Stimulated activated CD8-positive, alpha-beta memory T cell treated with anti-CD3 and anti-CD28 coated beads, Interleukin-15, amount 100 ng/mL, for 1 hour (primary cell): ENCODE measurements around the gene LDB1.

Experiments
- DNase-seq: peaks from one replicate; pipeline ENCODE4 v3.0.0-alpha.2; 2020; ENCODE audit warnings: low read depth

Gene LDB1

DNA sequence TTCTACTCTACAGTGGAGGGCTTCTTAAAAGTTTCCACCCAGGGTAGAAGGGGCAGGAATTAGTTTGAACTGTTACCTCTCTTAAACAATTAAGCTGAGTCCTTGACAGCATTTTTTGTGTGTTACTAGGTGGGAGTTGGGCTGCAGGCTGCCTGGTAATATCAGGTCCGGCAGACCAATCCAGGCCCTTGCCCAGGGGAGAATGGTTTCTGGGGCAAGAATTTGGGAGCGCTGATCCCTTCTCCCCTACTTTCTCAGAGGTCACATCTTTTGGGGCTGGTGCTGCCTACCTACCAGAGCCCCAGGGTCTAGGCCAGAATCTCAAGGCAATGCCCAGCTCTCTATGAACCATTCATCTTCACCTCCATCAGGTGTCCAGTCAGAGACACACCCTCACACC lies 14.2 kb upstream of the LDB1 start:
- DNase-seq, result no peak

DNA sequence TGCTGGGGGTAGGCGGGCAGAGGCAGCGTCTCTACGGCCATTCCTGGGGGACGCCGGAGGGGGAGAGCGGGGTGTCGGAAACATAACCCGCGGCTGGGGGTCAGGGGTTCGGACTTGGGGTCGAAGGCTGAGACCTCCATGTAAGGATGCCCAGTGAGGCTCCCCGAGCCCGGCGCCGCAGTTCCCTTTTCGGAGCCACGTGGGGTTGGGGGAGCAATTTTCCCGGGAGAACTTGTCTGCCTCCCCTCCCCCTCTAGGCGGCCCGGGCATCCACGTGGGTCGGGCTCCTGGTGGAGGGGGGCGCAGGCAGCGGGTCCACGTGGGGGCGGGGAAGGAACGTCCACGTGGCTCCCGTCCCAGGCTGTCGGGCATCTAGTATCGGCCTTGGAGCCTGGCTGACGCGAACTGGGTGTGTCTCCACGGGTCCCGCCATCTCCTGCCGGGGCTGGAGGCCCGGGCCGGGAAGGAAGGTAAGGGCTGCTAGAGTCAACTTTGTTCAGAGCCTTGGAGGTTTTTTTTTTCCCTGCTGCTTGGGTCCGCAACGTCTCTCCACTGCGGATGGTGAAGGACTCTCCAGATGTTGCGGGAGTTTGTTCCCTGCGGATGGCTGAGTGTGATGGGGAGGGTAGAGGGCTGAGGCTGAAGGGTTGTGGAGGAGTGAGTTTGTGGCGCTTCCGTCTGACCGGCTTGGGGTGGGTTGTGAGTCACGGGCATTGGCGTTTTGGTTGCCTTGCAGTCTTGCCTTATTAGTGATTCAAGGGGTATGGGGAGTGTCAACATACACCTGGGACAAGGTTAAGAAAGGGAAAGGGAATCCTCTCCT lies 13.4 kb upstream of the LDB1 start:
- no peak for DNase-seq

DNA sequence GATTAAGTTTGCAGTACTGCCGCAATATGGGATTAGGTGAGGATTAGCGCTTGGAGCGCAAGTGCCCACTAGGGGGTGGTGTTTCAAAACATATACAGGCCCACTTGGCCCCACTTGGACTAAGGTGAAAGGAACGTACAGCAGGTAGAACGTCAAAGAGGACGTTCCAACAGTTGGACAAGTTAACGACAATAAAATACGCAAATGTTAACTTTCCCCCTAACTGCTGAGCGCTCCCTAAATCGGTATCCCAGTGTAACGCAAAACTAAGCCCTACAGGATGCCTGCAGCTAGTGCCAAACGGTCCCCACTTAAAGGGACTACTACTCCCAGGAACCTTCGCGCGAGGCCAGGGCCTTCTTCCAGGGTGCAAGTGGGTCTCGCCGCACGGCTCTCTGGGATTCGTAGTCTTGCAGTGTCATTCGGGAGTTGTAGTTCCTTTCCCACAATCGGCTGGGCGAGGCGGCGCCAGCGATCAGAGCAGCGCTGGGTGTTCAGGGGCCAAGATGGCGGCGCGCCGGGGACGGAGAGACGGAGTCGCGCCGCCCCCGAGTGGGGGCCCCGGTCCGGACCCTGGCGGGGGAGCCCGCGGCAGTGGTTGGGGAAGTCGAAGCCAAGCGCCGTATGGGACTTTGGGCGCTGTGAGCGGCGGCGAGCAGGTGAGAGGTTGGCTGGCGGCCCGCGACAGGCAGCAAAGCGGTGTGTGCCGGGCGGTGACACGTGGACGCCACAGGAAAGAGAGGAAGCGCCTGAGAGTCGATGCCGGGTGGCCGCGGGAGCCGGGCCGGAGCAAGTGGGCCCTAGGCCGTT lies 12.6 kb upstream of the LDB1 start, which contains the start of gene PPRC1:
Gene PPRC1 (plus strand): TSS at position 478 of the 810 bp plus-strand sequence. CDS start 29 bp downstream, at position 507.
- DNase-seq, result peak; percentile 95

DNA sequence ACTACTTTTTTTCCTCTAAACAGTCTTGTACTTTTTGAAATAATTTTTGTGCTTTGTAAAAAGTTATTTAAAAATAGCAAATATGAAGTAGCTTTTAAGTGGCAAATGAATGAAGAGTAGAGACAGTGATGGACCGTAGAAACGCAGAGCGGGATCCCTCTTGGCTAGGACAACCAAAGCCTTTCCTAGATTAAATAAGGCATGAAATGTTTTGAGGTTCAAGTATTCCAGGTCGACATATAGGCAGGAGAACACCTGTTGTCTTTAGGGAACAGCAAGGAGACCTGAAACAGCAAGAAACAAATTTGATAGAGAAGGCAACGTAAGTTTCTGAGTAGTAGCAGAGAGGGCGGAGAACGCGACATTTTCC lies 12.0 kb upstream of the LDB1 start:
- no peak for DNase-seq

DNA sequence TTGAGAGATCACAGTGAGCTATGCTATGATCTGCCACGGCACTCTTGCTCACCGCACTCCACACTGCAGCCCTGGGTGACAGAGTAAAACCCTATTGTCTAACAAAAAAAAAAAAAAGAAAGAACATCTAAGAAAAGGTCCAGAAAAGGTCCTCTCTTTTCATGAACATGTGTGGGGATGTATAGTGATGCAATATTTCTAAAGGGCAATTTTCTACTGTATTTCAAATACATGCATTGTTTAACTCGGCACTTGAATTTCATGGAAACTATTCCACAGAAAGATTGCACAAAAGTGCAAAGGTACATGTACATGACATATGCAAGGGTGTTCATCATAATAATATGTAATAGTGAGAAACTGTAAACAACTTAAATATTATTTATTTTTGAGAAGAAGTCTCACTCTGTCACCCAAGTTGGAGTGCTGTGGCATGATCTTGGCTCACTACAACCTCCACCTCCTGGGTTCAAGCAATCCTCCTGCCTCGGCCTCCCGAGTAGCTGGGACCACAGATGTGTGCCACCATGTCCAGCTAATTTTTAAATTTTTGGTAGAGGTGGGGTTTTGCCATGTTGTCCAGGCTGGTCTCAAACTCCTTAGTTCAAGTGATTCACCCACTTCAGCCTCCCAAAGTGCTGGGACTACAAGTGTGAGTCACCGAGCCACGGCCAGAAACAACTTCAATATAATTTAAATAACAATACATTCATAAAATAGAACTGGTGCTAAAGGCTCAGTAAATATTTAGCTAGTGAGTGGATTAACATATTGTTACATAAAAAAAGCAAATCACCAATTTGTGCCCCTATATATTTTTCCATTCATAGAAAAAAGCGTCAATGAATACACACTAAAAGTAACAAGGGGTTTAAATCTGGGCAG lies 11.4 kb upstream of the LDB1 start:
- no peak for DNase-seq

DNA sequence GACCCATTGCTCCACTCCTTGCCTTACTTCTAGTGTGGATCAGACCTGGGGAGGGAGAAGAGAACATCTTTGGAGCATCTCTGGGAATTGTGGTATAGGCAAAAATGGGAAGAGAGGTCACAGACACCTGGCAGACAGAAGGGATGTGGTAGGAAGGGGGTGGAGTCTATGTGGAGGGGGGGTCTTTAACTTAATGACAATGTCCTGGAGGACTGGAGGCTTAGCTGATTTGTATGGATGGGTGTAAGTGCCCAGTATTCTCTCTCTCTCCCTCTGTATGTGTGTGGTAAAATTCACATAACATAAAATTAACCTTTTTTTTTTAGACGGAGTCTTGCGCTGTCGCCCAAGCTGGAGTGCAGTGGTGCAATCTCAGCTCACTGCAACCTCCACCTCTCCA lies 3.1 kb upstream of the LDB1 start:
- DNase-seq, result no peak

DNA sequence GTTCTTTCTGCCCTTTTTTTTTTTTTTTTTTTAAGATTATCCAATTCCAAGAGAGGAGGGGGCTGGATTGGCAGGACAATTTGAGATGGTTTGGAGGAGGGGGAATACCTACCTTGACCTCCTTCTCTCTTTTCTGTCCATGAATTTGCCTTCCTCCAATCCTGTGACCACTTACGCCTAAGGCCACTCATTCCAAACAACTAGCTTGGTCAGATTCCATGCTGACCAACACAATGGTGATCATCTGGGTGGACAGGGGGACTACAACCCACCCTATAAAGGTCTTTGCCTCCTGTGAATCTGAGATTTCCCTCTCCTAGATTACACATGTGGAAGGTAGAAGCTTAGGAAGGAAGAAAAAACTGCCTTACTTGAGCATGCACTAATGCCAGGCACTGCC lies 2.3 kb upstream of the LDB1 start:
- no peak for DNase-seq

DNA sequence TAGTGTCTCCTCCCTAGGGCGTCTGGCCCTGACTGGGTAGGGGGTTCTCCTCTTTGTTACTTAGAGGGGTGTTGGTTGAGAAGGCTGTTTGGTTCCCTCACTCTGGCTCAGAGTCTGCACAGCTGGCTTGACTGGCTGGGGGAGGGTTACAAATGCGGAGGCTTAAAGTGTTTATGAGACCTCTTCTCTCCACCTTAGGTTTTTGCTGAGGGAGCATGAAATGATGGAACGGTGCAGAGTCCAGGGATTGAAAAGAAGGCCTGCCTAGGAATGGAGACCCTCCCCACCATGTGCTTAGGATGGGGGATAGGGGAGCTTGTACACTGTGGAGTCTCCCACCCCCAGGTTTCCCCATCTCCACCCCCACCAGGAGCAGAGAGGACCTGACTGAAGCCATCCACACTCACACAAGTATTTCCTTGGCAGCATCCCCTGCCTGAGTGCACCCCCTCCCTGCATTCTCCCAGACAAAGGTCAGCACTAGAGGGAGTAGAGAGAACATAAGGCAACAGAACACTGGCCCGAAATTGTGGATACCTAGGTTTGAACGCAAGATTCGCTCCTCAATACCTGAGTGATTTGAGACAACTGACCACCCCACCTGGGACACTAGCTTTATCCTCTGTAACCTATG lies 1.7 kb upstream of the LDB1 start:
- no peak for DNase-seq

DNA sequence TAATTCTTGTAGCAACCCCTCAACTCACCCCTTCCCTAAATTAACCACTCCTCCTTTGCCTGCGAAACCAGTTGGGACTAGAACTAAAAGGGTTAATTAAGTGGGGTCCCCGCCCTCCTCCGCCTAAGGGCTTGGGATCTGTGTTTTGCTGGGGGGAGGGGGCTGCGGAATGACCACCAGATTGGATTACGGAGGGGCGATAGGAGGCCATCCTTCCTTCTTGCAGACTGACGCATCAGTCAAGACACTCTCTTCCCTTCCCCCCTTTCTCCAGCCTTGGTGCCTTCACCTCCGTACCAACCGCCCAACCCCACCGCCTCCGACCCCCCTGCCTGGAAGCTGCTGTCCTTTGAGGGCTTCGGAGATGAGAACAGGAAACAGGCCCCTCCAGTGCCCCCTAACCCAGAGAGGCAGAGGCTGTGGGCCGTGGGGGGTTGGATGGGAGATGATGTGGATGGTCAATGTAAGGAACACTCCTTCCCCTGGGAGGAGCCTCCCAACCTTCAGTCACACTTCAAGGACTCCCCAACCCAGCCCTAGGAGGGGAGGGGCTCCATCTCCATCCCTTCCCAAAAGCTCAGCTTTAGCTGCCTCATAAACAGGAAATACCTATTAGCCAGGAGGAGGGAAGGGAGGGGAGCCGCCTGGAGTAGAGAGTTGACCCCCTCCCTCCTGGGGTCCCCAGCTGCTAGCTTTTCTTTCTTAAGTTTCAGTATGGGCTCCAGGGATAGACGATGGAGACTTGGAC lies 997 bp upstream of the LDB1 start:
- DNase-seq, result no peak

DNA sequence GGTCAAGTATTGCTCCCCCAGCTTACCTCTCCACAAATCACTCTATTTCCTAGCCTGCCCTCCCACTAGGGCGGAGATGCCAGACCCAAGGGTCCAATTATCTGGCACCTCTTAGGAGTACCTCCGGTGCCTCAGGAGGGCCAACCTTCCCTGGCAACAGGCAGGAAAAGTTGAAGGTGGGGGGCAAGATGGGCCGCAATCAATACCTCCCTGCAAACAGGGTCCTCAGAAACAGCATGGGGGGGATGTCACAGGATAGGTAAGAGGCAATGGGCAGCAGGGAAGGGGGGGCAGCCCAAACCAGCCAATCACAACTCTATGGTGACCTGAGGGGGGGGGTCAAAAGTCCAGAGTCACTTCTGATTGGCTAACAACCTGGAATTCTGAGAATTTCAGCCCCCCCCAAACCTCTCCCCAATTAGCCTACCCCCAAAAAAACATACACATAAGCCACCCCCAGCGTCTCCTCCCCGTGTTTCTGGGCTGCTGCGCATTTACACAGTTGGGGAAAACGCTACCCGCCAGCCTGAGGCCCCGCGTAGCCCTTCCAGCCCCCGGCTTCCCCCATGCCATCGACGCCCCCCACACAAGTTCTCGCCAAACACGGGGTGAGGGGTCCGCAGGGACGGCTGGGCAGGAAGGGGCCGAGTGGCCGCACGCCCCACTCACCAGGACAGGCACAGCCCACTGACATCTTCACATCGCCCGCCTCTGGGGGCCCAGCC lies 589 bp downstream of the LDB1 start:
- DNase-seq, result no peak

DNA sequence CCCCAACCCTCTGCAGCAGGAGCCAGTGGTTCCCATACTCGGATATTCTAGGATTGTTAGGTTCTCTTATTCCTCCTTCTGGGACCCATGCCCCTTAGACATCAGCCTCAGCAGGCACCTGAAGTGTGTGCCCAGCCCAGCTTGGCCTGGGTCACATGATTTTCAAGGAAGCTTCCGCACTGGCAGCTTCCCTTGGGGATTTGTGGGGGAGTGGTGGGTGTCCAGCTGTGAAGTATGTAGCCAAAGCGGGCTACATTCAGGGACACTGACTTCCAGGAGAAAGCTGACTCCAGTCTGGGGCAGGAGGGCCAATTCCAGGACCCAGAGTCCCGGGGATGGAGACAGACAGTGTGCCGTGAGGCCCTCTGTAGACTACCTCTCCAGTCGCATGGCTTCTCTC lies 1.3 kb downstream of the LDB1 start:
- no peak for DNase-seq

DNA sequence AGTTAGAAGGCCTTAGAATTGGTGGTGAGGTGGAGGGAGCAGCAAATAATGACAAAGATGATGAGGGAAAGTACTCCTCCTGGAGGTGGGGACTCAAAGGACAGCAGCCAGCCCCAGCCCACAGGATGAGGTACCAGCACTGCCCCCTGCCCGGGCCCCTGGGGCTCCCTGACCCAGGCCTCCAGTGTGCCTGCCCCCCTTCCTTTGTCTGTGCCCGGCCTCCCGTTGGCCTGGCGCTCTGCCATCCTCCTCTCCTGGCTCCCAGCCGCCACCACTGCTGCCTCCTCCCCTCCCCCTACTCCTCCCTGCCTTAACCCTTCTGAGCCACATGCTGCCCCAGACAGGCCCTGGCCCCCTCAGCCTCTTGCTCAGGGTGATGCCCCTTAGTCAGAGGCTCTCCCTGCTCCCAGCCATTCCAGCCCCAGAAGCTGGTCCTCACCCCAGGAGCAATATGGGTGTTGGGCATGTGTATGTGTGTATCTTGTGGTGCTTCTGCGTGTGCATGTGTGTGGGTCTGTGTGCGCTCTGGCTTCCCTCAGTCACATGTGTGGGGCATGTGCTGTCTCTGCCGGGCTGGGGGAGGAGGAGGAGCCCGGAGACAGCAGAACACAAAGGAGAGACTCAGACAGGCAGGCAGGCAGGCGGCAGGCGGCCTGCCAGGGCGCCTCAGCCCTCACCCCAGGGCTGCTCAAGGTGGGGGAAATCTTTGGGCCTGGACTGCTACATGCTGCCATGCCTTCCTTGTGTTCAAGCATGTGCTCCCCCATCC lies 2.6 kb downstream of the LDB1 start:
- no peak for DNase-seq

DNA sequence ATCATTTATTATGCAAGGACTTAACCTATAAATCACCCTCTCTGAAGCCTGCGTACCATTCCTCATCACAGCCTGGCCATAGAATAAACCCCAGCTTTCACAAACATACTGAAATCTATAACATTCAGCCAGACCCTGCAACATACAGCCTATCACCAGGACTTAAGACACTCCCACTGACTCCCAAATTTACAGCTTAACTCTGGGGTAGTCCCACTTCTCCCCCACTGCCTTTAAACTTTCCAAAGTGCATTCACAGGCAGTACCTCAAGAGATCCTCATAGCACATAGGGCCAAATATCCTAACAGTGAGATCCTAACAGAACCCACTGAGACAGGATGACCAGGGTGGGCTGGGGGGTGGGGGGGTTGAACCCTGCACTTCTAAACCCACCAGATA lies 3.5 kb downstream of the LDB1 start:
- no peak for DNase-seq

DNA sequence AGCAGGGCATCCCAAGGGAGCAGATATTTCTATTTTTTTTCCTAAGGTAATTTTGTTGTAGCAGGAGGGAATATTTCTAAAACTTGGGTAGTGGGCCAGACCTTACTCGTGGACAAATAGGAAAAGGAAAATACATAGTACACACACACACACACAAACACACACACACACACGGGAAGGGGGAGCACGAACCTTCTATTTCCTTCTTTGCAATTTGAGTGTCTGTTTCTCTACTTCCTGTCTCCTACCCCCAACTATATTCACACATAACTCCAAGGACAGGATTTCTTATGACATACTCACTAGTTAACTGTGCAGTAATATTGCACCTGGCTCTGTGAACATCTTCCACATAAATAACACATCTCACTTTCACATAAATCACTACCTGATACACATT lies 4.4 kb downstream of the LDB1 start:
- DNase-seq, result no peak

DNA sequence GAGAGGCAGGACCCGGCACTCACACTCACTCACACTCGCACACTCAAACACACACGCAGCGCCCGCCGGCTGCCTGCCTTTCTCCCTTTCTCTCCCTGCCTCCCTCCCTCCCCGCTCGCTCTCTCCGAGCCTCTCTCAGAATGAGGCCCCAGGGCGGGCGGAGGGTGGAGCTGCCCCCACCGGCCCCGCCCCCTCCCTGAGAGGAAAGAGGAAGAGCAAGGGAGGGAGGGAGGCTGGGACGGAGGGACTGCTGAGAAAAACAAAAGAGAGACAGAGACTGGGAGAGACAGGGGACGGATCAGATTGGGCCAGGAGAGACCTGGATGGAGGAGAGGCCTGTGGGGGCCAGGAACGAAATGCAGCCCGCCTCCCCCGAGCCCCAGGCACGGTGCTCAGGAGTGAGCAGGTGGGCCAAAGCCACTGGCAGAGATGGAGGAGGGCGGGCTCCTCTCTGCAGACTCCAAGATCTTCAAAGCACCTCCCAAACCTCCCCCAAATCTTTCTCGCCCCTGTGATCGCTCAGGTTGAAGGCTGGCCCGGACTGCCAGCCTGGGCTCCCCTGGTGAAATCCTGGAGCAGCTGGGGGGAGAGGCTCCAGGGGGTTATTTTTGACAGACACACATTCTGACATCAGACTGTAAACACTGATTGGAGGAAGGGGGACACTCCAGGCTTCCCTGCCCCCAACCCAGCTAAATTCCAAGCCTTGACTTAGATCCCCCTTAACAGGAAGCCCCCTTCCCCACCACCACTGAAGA lies 5.1 kb downstream of the LDB1 start:
- peak; percentile 70 for DNase-seq

DNA sequence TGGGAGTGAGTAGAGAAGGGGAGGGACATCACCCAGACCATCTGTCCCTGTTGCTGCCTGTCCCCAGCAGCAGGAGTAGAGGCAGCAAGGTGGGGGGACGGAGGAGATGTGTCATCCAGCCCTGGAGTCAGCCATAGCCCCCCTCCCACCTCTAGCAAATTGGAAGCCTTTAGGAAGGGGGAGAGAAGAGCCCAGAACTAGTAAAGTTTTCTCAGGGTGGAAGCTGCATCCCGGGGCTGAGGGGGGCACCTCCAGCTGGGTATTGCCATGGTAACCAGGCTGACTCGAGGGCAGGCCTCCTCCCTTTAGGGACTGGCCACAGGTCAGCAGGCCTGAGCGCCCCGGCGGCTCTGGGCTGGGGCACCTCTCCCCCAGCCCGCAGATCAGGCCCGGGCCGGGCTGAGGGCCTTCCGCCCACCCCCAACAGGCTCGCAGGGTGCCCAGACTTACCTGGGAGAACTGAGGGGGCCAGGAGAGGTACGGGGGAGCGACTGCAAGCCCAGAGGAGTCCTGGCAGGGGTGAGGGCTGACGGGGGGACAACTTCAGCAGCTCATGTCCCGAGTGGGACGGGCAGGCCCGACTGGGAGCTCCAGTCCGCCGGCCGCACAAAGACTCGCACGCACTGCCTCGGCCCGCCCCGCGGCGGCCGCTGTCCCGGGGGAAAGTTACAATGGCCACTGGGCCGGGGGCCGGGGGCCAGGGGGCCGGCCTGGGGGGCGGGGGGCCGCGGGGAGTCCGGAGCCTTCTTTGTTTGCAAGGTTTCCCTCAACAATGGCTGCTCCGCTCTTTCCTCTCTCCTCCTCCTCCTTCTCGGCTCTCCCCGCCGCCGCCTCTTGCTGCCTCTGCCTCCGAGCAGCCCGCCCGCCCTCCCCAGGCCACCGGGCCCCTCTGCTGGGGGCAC lies 6.0 kb downstream of the LDB1 start:
- no peak for DNase-seq

DNA sequence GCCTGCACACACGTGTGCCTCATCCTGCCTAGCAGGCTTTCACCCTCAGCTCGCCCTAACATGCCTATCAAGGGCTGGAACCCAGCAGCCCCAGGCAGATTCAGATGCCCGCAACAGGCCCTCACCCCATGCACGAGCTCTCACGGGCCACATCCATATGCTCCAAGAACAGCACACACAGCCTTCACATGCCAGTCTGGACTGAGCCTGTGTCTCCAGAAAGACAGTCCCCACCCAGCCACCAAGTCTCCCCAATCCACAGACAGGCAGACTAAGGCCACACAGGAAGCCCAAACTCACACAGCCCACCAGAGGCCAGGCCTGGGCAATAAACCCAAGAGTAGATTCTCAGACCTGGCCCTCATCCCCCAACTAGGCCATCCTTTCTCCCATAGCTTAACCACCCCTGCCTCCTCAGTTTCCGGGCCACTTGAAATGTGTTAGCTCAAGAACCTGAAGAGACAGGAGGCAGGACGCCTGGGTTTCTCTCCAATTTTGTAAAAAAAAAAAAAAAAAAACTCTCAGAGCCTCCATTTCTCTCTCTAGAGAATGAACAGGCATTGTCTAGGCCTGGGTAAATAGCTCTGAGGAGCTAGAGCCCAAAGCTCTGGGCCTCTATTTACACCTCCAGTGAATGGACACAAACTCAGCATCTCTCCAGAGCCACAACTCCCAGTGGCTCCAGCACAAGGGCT lies 6.8 kb downstream of the LDB1 start:
- no peak for DNase-seq
